DMS153 treated with DMSO at 0.1 percent for 48 hours (cell line): ENCODE data around the gene ACOT6.
A peak's percentile ranks its signal among the peaks of the same experiment; 100 is the strongest.
"Not testable (repeated sequence)": the region's sequence is repeated elsewhere in the genome, so short reads cannot be mapped to it uniquely, and the experiment has no call there.

Experiments
- DNase-seq: peaks from one replicate; lab custom pipeline; 2025; ENCODE audit not compliant: unreplicated experiment; lab: John Stamatoyannopoulos, UW

Gene ACOT6

GRCh38 chr14:73612339-73613045 lies at the start of gene ACOT6:
Gene ACOT6 (plus strand): TSS chr14:73612517. CDS start chr14:73612572, 55 bp downstream.
- no peak for DNase-seq

- DNase-seq = not testable (repeated sequence)
These were observed 49.6 kb upstream of the ACOT6 start for GRCh38 chr14:73562696-73563095.

GRCh38 chr14:73566431-73566830 lies 45.9 kb upstream of the ACOT6 start:
- DNase-seq = not testable (repeated sequence)

GRCh38 chr14:73566935-73567334 lies 45.4 kb upstream of the ACOT6 start:
- DNase-seq = not testable (repeated sequence)

- DNase-seq = no peak
These were observed 45.0 kb upstream of the ACOT6 start for GRCh38 chr14:73567358-73567757.

- no peak for DNase-seq
These were observed 44.1 kb upstream of the ACOT6 start for GRCh38 chr14:73567951-73568885.

GRCh38 chr14:73568886-73569184 lies 43.5 kb upstream of the ACOT6 start:
- not testable (repeated sequence) for DNase-seq

- DNase-seq = peak; percentile 69
These were observed 42.9 kb upstream of the ACOT6 start, which contains the start of gene ACOT2 for GRCh38 chr14:73569185-73569958. Gene ACOT2 (plus strand): TSS chr14:73569213. CDS start chr14:73569241, 28 bp downstream.

- DNase-seq = not testable (repeated sequence)
These were observed 41.4 kb upstream of the ACOT6 start for GRCh38 chr14:73570913-73571312.

- not testable (repeated sequence) for DNase-seq
These were observed 39.3 kb upstream of the ACOT6 start for GRCh38 chr14:73573034-73573433.

GRCh38 chr14:73573740-73574139 lies 38.6 kb upstream of the ACOT6 start:
- not testable (repeated sequence) for DNase-seq

GRCh38 chr14:73574251-73574650 lies 38.1 kb upstream of the ACOT6 start:
- DNase-seq = not testable (repeated sequence)

- no peak for DNase-seq
These were observed 35.9 kb upstream of the ACOT6 start for GRCh38 chr14:73576391-73576790.

- DNase-seq = not testable (repeated sequence)
These were observed 35.1 kb upstream of the ACOT6 start for GRCh38 chr14:73577214-73577613.

GRCh38 chr14:73582102-73582979 lies 30.0 kb upstream of the ACOT6 start:
- DNase-seq = not testable (repeated sequence)

- DNase-seq = no peak
These were observed 23.6 kb upstream of the ACOT6 start for GRCh38 chr14:73588695-73589094.

- DNase-seq = no peak
These were observed 23.2 kb upstream of the ACOT6 start for GRCh38 chr14:73589116-73589515.

- not testable (repeated sequence) for DNase-seq
These were observed 21.7 kb upstream of the ACOT6 start for GRCh38 chr14:73590673-73591004.

GRCh38 chr14:73591690-73592449 lies 20.4 kb upstream of the ACOT6 start, which contains the start of gene ACOT4:
Gene ACOT4 (plus strand): TSS chr14:73591873. CDS start chr14:73591960, 87 bp downstream.
- DNase-seq = peak; percentile 17
